Measurements from ENCODE around the gene PARD6G.
A peak's percentile ranks its signal among the peaks of the same experiment; 100 is the strongest.

The PARD6G gene

GRCh38 chr18:80247393-80247841 lies at the start of gene PARD6G:
PARD6G (minus strand) TSS chr18:80247514; CDS start chr18:80247348, 166 bp downstream.
- DNase-seq: peak; percentile 57

DNA sequence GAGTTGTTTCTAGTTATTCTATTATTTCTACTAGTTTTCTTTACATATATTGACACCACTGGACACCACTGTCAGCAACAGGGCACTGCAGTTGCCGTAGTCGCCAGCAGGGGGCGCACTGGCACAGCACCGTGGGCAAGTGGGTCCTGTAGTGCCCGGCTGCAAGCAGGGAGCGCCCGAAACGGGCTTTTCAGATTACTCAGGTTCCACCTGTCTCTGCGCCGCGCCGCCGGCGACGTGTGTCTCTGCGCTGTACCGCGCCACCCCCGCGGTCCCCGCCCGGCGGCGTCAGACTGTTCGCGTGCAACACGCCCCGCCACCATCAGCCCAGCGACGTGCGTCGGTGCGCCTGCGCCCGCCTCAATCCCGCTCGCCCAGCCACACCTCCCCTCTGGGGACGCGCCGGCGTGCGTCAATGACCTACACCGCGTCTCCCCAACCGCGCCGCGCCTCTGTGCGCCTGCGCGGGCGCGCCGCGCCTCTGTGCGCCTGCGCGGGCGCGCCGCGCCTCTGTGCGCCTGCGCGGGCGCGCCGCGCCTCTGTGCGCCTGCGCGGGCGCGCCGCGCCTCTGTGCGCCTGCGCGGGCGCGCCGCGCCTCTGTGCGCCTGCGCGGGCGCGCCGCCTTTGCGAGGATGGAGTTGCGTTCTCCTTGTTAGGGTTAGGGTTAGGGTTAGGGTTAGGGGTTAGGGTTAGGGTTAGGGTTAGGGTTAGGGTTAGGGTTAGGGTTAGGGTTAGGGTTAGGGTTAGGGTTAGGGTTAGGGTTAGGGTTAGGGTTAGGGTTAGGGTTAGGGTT lies 15.1 kb upstream of the PARD6G start:
- DNase-seq: peak; percentile 29

DNA sequence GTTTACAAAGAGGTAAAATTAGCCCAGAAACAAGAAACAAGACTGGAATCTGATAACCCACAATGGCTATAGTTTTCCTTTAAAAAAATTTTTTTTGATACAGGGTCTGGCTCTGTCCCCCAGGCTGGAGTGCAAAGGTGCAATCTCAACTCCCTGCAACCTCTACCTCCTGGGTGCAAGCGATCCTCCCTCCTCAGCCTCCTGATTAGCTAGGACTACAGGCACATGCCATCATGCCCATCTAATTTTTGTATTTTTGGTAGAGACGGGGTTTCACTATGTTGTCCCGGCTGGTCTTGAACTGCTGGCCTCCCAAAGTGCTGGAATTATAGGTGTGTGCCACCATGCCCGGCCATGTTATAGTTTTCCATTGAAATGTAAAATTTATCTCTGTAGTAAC lies 12.3 kb upstream of the PARD6G start:
- DNase-seq: no peak

DNA sequence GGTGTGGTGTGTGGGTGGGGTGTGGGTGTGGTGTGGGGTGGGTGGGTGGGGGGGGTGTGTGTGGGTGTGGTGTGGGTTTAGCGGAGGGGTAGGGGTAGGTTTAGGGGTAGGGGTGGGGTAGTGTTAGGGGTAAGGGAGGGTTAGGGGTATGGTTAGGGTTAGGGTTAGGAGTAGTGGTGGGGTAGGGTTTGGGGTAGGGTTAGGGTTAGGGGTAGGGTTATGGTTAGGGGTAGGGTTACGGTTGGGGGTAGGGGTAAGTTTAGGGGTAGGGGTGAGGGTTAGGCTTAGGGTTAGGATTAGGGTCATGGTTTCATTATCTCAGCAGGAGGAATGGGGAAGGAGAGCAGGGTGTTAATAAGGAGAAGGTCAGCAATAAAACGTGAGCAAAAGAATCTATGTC lies 11.3 kb upstream of the PARD6G start:
- DNase-seq: no peak

- DNase-seq: peak; percentile 55
These were observed 10.5 kb upstream of the PARD6G start for GRCh38 chr18:80257579-80258543.

GRCh38 chr18:80254971-80255500 lies 7.7 kb upstream of the PARD6G start:
- no peak for DNase-seq

DNA sequence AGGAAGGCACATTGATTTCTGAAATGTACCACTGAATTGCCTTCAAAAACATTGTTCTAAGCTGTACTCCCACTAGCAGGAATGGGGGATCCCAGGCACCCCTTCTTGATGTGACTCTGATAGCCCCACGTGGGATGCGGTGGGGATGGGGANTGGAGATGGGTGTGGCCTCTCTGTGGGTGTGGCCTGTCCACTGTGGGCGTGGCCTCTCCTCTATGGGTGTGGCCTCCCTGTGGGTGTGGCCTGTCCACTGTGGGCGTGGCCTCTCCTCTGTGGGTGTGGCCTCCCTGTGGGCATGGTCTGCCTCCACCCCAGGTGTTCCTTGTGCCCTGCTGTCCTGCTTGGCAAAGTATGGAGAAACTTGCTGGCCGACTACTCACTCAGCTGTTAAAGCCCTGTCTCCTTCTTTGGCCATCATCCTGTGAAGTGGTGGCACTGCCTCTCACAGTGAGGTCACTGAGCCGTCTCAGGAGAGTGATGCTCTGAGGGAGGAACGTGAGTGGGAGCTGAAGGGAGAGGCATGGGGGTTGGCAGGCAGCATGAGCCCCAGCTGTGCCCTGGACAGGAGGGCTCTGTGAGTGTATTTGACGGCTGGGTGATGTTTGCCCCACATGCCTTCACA lies 6.7 kb upstream of the PARD6G start:
- no peak for DNase-seq

- DNase-seq: no peak
These were observed 5.9 kb upstream of the PARD6G start for GRCh38 chr18:80253236-80253635.

- DNase-seq: no peak
These were observed 4.8 kb upstream of the PARD6G start for GRCh38 chr18:80252136-80252535.

DNA sequence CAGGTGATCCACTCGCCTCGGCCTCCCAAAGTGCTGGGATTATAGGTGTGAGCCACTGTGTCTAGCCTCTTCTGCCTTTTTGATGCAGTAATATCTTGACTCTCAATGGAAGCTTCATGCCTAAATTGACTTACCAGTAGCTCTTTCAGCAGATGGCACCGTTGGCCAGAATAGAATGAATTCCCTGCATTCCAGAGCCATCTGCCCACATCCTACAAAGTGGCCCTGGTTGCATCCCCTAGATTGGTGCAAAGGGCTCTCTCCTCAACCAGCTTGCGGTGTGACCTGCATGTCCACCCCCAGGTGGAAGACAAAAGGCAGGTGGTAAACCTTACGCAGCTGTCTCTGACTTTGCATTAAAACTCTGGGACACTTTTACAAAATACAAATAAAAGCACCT lies 4.4 kb upstream of the PARD6G start:
- no peak for DNase-seq

- no peak for DNase-seq
These were observed 3.5 kb upstream of the PARD6G start for GRCh38 chr18:80250740-80251364.

GRCh38 chr18:80249217-80250093 lies 2.1 kb upstream of the PARD6G start:
- no peak for DNase-seq

GRCh38 chr18:80246445-80247392 lies 595 bp downstream of the PARD6G start:
- DNase-seq: no peak

DNA sequence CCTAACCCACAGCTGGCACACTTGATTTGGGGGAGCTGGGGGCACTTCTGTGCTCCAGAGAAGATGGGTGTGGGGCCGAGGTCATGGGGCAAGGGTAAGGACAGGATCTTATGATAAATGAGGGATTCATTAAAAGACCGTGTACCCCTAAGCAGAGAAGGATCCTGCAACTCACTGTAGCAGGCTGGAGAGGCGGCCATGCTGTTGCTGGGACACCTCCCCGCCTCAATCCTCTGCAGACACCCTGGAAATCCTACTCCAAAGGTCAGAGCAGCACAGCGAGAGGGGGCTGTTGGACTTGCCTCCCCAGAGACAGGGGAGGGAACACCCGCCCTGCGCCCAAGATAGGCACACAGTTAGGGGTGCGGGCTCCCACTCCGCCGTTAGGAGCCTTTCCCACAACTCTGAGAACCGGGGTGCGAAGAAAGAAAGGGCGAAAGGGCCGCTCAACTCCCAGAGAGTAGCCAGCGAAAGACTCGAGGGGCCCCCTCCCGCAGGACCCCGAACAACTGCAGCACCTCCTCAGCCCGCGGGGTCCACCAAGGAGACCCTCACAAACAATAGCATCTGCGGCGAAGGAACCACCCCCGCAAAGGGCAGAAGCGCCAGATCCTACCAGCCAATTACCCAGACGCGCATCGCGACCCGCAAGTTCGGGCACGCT lies 1.4 kb downstream of the PARD6G start:
- DNase-seq: no peak

DNA sequence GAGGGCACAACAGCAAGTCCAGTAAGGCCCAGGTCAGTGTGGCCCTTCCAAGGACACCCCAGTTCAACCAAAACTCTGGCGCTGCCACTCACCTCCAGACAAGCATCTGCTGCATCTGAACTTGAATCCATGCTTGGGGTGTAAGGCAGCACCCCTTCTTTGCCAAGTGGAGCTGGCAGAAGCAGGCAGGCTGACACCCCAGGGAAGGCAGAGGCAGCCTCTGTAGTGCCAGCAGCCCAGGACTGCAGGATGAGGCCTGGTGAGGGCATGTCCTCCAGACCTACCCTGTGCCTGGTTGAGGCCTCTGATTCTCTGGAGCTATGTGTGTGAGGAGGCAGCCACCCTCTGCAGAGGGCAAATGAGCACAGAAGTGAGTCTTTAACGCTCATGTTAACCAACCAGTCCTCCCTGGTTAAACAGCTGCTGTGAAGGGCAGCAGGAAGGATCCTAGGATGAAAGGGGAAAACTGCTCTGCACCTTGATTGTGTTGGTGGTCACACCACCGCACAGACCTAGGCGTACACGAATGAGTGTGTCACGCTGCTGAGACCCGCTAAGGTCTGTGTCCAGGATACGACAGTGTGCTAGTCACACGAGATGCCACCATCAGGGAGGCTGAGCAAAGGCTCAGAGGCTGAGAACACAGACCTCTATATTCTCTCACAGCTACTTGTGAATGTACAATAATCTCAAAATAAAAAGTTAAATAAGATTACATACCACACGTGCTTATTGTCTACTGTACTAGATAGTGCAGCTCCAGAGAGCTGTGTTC lies 2.2 kb downstream of the PARD6G start:
- DNase-seq: no peak

DNA sequence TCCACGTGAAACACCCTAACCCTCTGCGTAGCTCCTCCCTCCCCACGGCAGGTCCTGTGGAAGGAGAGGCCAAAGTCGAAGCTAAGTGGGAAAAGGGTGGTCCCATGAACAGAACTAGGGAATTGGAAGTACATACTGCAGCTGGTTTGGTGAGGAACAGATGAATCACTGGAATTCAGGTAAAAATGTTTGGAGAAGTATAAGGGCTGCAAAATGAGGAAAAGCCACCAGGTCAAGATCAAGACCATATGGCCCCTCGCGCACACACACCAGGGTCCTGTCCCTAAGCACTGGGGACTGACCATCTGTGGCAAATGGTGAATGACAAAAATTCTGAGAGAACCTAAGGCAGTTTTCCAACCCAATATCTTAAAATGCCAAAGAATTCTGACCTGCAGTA lies 3.1 kb downstream of the PARD6G start:
- no peak for DNase-seq

GRCh38 chr18:80243204-80243603 lies 4.1 kb downstream of the PARD6G start:
- no peak for DNase-seq

DNA sequence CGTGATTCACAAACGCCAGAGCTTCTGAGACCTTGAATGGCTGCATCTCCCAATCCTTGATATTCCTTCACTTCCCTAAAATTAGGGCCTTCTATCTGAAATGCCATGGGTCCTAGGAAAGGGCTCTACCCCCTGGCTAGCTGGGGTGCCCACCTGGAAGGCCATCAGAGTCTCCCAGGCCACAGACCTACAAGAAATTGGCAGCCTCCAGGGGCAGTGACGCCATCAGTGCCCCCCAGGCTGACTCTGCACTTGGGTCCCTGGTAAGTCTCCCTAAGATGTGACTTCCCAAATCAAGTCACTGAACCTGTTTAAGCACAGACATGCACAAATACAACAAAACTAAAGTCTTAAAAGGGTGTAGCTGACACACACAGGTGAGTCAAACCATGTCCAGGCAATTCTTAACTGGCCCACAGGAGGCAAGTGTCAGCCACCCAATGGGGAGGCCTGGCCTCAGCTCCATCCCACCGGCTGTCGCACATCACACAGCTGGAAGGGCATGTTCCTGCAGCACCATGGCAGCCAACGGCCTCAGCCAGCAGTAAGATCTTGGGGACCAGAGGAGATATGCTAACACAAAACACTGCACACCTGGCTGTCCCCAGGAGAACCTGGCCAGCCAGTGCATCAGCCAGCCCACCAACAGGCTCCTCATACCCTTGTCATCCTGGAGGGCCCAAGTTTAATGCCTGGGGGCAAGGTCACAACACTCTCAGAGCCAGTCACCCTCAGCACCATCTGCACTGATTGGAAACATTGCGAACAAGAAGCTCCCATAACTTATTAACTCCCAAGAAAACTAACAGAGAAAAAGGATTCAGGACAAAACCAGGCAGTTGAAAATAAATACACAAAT lies 5.2 kb downstream of the PARD6G start:
- DNase-seq: no peak

Data from stimulated activated CD4-positive, alpha-beta T cell treated with anti-CD3 and anti-CD28 coated beads, Interleukin-4, amount 100 ng/mL, for 1 hour (primary cell).